ENCODE measurements around the gene THSD4.
"Not testable (repeated sequence)": the region's sequence is repeated elsewhere in the genome, so short reads cannot be mapped to it uniquely, and the experiment has no call there.

The THSD4 gene

GRCh38 chr15:71650603-71651002, 535.3 kb downstream of the THSD4 start:
- DNase-seq = no peak

DNA sequence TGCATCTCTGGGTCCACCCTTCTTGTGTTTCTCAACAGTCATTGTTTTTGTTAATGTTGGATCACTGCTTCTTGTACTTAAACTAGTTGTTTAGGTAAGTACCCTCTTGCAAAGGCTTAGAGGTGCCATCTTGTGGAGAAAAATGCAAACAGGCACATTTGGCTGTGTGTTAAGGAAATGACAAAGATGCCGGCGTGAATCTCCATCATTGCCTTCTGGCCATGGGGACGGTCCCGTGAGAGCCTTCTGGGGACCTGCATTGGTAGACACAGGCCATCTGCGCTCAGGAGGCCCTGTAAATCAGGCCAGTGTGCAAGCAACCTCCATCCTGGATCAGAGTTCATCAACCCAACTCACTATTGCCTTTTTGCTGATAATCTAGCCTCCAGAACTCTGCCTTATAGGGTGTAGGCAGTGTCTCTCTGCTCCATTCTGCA, 536.5 kb downstream of the THSD4 start:
- DNase-seq = no peak

GRCh38 chr15:71654042-71654719, 538.9 kb downstream of the THSD4 start:
- DNase-seq = no peak

GRCh38 chr15:71654720-71655174, 539.5 kb downstream of the THSD4 start:
- no peak for DNase-seq

GRCh38 chr15:71656425-71656824, 541.2 kb downstream of the THSD4 start:
- no peak for DNase-seq

DNA sequence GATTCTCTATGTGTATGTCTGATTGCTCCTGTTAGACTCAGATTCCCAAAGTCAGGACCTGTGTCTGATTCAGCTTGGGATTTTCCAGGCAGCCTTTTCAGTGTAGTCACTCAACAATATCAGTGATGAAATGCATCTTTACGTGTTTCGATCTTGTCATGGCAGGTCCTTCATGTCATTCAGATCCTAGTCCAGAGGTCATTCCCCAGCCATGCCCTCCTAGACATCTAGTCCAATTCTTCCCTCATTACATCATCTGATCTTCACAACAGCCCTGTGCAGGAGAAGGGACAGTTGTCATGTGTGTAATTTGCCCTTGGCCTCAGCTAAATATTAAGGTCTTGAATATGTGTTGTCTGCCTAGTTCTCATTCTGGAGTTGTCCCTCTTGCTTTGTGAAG, 541.9 kb downstream of the THSD4 start:
- DNase-seq = no peak

DNA sequence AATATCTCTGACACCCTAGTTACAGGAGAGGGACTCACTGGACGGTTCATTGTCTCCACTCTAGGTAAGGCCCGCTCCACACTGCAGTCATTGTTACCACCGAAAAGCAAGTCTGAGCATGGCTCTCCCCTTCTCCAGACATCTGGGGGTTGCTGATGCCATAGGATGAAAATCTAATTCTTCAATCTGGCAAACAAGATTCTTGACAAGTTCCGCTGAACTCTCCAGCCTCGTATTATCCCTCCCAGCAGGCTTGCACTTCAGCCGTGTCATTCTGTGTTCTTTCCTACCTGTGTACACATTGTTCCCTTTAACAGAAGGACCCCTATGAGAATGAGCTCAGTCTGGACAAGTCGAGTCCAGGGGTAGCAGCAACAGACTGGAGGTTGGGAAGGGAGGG, 542.8 kb downstream of the THSD4 start:
- no peak for DNase-seq

DNA sequence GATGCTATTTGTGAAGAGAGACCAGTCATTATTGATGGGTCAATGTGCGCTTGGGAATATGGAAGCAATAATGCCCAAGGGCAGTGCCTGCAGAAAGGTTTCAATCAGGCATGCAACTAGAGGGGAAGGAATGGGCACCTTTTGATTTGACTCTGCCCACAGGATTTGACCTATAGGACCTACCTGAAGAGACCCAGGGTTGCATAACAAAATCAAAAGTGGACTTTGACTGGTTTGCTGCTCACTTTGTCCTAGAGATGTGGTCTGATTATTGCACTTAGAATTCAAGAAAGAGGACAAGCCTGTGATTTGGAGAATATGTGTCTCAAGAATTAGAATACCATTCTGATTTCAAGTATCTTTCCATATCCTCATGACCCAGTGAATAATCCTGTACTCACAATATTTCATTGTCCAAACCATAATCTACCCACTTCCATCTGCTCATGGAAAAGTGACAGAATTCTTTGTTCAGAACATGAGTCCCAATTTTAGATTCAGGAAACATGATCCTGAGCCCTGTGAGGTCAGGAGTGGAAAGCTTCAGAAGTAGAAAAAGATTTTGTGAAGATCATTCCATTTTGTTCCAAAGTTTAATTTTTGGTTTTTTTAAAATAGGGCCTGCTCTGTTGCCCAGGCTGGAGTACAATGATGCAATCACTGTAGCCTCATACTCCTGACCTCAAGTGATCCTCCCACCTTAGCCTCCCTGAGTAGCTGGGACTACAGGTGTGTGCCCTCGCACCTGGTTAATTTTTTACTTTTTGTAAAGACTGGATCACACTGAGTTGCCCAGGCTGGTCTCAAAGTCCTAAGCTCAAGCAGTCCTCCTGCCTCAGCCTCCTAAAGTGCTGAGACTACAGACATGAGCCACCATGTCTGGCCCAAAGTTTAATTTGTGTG, 543.8 kb downstream of the THSD4 start:
- DNase-seq = no peak

- no peak for DNase-seq
Observed at GRCh38 chr15:71659730-71660067, 544.4 kb downstream of the THSD4 start.

GRCh38 chr15:71660501-71660900, 545.2 kb downstream of the THSD4 start:
- no peak for DNase-seq

GRCh38 chr15:71662306-71662705, 547.0 kb downstream of the THSD4 start:
- no peak for DNase-seq

- no peak for DNase-seq
Observed at GRCh38 chr15:71664622-71665021, 549.4 kb downstream of the THSD4 start.

DNA sequence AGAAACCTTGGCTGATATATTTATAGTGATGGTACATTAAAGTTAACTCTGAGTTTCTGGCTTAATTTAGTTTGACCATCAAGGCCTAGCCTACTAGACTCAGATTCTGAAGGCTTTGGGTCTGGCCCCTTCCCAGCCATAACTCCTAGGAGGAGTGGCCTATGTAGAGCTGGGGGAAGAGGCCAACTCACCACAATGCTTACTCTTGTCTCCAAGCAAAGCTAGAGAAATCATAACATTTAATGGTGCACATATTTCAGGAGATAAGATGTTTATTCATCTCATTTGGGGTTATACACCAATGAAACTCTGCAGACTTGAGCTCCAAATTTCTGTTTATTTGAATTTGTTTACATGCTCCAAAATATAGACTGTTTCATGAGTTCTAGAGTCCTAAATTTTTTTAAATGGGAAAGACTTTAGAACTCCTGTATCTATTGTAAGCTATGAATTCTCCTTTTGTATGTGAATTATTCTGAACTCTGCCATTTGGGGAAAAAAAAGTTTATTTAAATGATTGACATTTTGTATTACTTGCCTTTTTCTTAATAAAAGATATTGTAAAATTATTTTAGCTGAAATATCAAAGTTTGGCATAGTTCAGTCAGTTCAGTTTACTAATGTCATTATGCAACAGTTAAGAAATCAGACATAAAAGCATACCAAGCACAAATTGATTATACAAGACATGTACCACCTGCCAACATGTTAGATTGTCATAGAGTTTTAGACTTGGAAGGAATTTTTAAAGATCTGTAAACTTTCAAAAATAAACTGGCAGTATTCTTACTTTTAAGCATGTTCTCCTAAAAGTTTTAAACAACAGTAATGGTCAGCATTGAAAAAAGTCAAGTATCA, 551.7 kb downstream of the THSD4 start:
- DNase-seq = no peak

GRCh38 chr15:71669688-71670087, 554.4 kb downstream of the THSD4 start:
- DNase-seq = no peak

GRCh38 chr15:71670222-71670621, 555.0 kb downstream of the THSD4 start:
- DNase-seq = not testable (repeated sequence)

GRCh38 chr15:71674354-71674753, 559.1 kb downstream of the THSD4 start:
- no peak for DNase-seq

DNA sequence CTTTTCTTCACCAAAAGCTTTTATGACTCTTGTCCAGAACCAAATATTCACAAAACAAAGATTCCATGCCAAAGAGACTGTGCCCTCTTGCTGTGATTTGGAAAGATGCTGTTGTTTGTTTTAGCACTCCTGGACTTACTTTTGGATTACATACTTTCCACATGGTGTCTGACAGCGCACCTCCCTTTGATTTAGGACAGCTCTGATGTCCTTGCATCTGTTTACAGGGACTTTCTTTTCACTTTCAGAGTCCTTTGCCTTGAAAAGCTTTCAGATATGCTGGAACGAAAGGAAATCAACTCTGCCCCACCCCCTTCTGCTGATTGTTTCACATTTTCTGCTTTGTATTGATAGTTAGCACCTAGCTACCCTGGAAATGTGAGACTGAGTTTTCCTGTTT, 562.1 kb downstream of the THSD4 start:
- no peak for DNase-seq

GRCh38 chr15:71677766-71678165, 562.5 kb downstream of the THSD4 start:
- no peak for DNase-seq

- no peak for DNase-seq
Observed at GRCh38 chr15:71678191-71678590, 562.9 kb downstream of the THSD4 start.

- no peak for DNase-seq
Observed at GRCh38 chr15:71678605-71679004, 563.3 kb downstream of the THSD4 start.

GRCh38 chr15:71679223-71679792, 564.0 kb downstream of the THSD4 start:
- no peak for DNase-seq

DNA sequence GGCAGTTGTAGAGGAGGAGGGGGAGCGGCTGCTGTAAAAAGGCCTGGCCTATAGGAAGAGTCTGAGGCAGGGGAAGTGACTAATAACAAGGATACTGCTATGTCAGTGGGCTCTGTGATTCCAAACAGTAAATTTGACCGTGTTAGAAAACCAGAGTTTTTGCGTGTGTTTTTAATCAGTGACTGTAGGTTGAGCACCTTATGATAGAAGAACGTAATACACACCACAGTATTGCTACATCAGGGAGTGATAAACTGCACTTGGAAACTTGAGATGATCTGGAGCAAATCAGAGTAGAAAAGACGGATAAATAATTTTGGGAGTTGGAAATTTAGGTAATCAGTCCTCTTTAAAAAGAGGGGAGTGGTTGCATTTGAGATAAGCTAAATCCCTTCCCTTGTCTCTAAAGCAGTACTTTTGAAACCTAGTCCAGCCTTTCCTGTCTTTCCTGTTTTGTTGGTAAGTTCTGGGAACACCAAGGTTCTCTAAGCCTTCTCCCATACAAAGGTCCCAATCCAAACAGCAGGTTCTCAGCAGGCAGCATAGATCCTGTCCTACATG, 564.6 kb downstream of the THSD4 start:
- DNase-seq = no peak

DNA sequence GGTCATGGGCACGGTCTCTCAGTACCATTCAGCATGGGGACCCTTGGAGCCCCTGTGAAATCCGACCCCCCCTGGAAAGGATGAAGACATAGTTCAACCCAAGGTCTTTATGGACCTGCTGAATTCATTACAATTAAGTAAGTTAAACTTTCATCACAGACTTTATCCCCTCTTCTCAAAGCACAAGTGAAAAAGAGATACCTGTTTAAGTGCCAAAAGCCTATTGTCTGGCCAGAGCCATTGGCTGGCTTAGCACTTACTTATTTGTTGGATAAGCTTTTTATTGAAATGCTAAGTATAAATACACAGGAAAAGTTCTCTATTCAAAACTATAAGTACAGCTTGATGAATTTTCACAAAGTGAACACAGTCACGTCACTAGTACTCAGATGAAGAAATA, 566.7 kb downstream of the THSD4 start:
- DNase-seq = no peak

Data from CD4-positive, alpha-beta T cell treated with Interleukin-4 for 1 hour (primary cell).